HepG2 (cell line): ENCODE measurements around the gene BPGM. TPM values are rescaled to one million over a fixed set of nuclear protein-coding genes. Genes with fewer than 3 reads are reported as not detected.

ENCODE experiments used
- ATAC-seq: fragments of 200-7000 bp; cut with Tn5 transposase; 3 replicates; pipeline ENCODE4 v1.9.1; 2020; ENCODE audit warnings: mild to moderate bottlenecking, moderate library complexity
- BruUV-seq: library from RNA; stranded (reverse); fragments of 400-500 nt; replicated peaks from 2 replicates; lab custom pipeline; 2021; lab: Mats Ljungman, UMichigan
- CTCF ChIA-PET: fragments of 300-600 bp; formaldehyde crosslinking; extraction: SDS; loops from one replicate; lab custom pipeline; 2021; ENCODE audit warnings: low total read pairs, inconsistent platforms, low intra/inter-chr PET ratio; lab: Yijun Ruan, JAX
- POLR2A ChIA-PET: fragments of 350-600 bp; sonication (Branson Sonifier 250); formaldehyde crosslinking; loops from one replicate; lab custom pipeline; 2020; ENCODE audit warnings: antibody characterized with exemption, inconsistent platforms; lab: Yijun Ruan, JAX
- DNase-seq: peaks from one replicate; pipeline ENCODE4 v3.0.0-alpha.2; 2015; ENCODE audit warnings: low spot score
- FAIRE-seq: peaks from 3 replicates; lab custom pipeline; 2011; peaks lifted over from hg19 to GRCh38; lab: Jason Lieb, UNC
- H2AFZ ChIP-seq: one replicate; pipeline ENCODE4 v1.6.1; 2011; ENCODE audit warnings: low read length, inconsistent platforms
- H3K27ac ChIP-seq: fragments of 300-600 bp; 3 replicates; pipeline ENCODE4 v1.8.0; 2011; ENCODE audit warnings: mixed run types, mild to moderate bottlenecking, mixed read lengths, low read length, inconsistent platforms; ENCODE audit not compliant: insufficient read depth; ENCODE audit errors: extremely low read length
- H3K27me3 ChIP-seq, 2 experiments: fragments of 200-600 bp in 1 of 2; 2 replicates in 1 of 2; 3 replicates in 1 of 2; pipeline versions ENCODE4 v1.6.0 to v1.8.0; 2011; ENCODE audit warnings: low read length in 2 of 2, mild to moderate bottlenecking in 2 of 2, moderate library complexity in 2 of 2, inconsistent platforms in 1 of 2; ENCODE audit not compliant: insufficient read depth in 2 of 2, control insufficient read depth in 1 of 2
- H3K36me3 ChIP-seq, 2 experiments: fragments of 200-600 bp in 1 of 2; replicated peaks in 1 of 2; 2 replicates in 1 of 2; 3 replicates in 1 of 2; pipeline versions ENCODE4 v1.5.1 to v1.8.0; 2011; ENCODE audit warnings: low read length in 2 of 2, inconsistent platforms in 1 of 2; ENCODE audit not compliant: insufficient read depth in 2 of 2, control insufficient read depth in 1 of 2
- H3K4me1 ChIP-seq: 2 replicates; pipeline ENCODE4 v1.5.1; 2012; ENCODE audit warnings: low read length, inconsistent platforms; ENCODE audit not compliant: insufficient read depth
- H3K4me2 ChIP-seq: 2 replicates; pipeline ENCODE4 v1.6.0; 2011; ENCODE audit warnings: low read depth, low read length, inconsistent platforms
- H3K4me3 ChIP-seq, 3 experiments: fragments of 200-600 bp in 1 of 3; sonication (generic), shearing (Covaris generic) in 1 of 3; replicated peaks in 1 of 3; 2 replicates each; pipeline ENCODE4 v1.5.1; 2011 to 2016; ENCODE audit warnings: low read length in 3 of 3, inconsistent platforms in 2 of 3, low read depth in 2 of 3, mild to moderate bottlenecking in 2 of 3, control low read depth in 1 of 3, mixed read lengths in 1 of 3; ENCODE audit not compliant: insufficient read depth in 1 of 3
- H3K79me2 ChIP-seq: one replicate; pipeline ENCODE4 v1.6.1; 2011; ENCODE audit warnings: low read length, inconsistent platforms; ENCODE audit not compliant: insufficient read depth
- H3K9ac ChIP-seq: 2 replicates; pipeline ENCODE4 v1.6.0; 2011; ENCODE audit warnings: mild to moderate bottlenecking, low read depth, low read length, inconsistent platforms; ENCODE audit not compliant: insufficient read depth
- H3K9me3 ChIP-seq: 2 replicates; pipeline ENCODE4 v1.5.1; 2012; ENCODE audit warnings: mild to moderate bottlenecking, low read length
- H4K20me1 ChIP-seq: 2 replicates; pipeline ENCODE4 v1.6.0; 2011; ENCODE audit warnings: inconsistent platforms, mild to moderate bottlenecking, low read length, moderate library complexity; ENCODE audit not compliant: insufficient read depth
- ETV5 ChIP-seq: IDR thresholded peaks from 2 replicates; pipeline ENCODE4 v1.6.1; 2018; ENCODE audit warnings: missing biosample characterization, missing genetic modification reagents, inconsistent platforms, borderline replicate concordance
- JDP2 ChIP-seq: sonication (generic); formaldehyde crosslinking; IDR thresholded peaks from 2 replicates; pipeline ENCODE4 v1.8.1; 2022; ENCODE audit warnings: missing genetic modification reagents, borderline replicate concordance
- MYC ChIP-seq: sonication (generic); formaldehyde crosslinking; IDR thresholded peaks from 2 replicates; pipeline ENCODE4 v1.9.0; 2021; ENCODE audit warnings: missing genetic modification reagents, borderline replicate concordance
- ZBTB42 ChIP-seq: sonication (generic); formaldehyde crosslinking; IDR thresholded peaks from 2 replicates; pipeline ENCODE4 v1.5.0; 2020; ENCODE audit warnings: mild to moderate bottlenecking, missing genetic modification reagents
- WGBS: methylation state at CpG from one replicate; pipeline ENCODE4 v1.1.6; 2017; ENCODE audit warnings: low lambda C conversion rate; 5-methylcytosine and 5-hydroxymethylcytosine counted together
- in situ Hi-C: cut with HindIII; loops from 2 replicates; pipeline ENCODE4 v1.10.0; 2017; ENCODE audit warnings: low pct_unique_long_range_greater_than_20kb; ENCODE audit not compliant: extremely low pct_ligation_motif_present
- intact Hi-C: fragments of 100-400 bp; cut with micrococcal nuclease; formaldehyde crosslinking; loops from one replicate; pipeline ENCODE4 v1.10.0; 2022; ENCODE audit not compliant: unreplicated experiment
- polyA plus RNA-seq, 8 experiments: library from polyadenylated mRNA; depleted of rRNA in 3 of 8; stranded (reverse) in 7 of 8; unstranded in 1 of 8; fragments of >200 nt; fragmentation: Illumina TruSeq in 4 of 8; extraction: Trizol in 4 of 8; gene quantifications; 2 replicates each; pipeline versions ENCODE4 v1.2.1 to v1.2.3, GENCODE V29; 2011 to 2016; ENCODE audit warnings: low read depth in 4 of 8, missing spikeins in 1 of 8, mixed read lengths in 1 of 8; ENCODE audit not compliant: insufficient read depth in 1 of 8
- total RNA-seq, 5 experiments: library from RNA; depleted of rRNA; stranded (reverse); fragments of >200 nt; fragmentation: Illumina TruSeq; extraction: Trizol; gene quantifications; 2 replicates each; pipeline ENCODE4 v1.2.3, GENCODE V29; 2016; ENCODE audit warnings: low read depth in 1 of 5
- TF ChIP-seq, protein P1 (sequence below): sonication (generic); formaldehyde crosslinking; IDR thresholded peaks from 2 replicates; pipeline ENCODE4 v1.5.0; 2020; ENCODE audit warnings: mild to moderate bottlenecking, missing genetic modification reagents
- TF ChIP-seq, protein P2 (sequence below): sonication (generic); formaldehyde crosslinking; IDR thresholded peaks from 2 replicates; pipeline ENCODE4 v1.5.1; 2020; ENCODE audit warnings: mild to moderate bottlenecking, missing genetic modification reagents, borderline replicate concordance

The BPGM gene
- total and polyA plus RNA-seq, 2 of the 13 experiments (the other 11 are each of a cell fraction or from before 2014, with no cell fraction given): 4.0 to 7.5 TPM

DNA sequence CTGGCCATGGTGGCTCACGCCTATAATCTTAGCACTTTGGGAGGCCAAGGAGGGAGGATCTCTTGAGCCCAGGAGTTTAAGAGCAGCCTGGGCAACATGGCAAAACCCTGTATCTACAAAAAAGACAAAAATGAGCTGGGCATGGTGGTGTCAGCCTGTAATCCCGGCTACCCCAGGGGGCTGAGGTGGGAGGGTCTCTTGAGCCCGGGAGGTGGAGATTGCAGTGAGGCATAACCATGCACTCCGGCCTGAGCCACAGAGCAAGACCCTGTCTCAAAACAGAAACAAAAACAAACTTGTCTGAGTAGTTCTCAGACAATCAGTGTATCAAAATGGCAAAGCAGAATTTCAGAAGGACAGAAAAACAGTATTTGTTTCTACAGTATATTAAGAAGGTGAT lies 45.2 kb upstream of the BPGM start:
- Histone ChIP-seq H3K4me3 (no peak overlapping the region), H3K27ac (no peak overlapping the region), H3K4me2 (no peak overlapping the region; the same call in 1 of the 2 replicates), H3K9me3 (no peaks in the 10 kb centered on the region), H3K4me1 (peaks cover 29% of the 10 kb centered on the region), H3K36me3 (no peaks in the 10 kb centered on the region), H3K9ac (no peak overlapping the region), H2AFZ (no peak overlapping the region), H3K27me3 (no peaks in the 10 kb centered on the region), H4K20me1 (no peaks in the 10 kb centered on the region), H3K79me2 (no peaks in the 10 kb centered on the region)
- DNase-seq (no peak), ATAC-seq (no peak), FAIRE-seq (no peak)
- ChIA-PET CTCF (interaction anchor here (1.8 kb wide), 1 partner anchor 87 kb away, joined by 4 read pairs; no protein-coding TSS in a partner anchor), POLR2A (no interaction called here)
- TF ChIP-seq, protein P1, sequence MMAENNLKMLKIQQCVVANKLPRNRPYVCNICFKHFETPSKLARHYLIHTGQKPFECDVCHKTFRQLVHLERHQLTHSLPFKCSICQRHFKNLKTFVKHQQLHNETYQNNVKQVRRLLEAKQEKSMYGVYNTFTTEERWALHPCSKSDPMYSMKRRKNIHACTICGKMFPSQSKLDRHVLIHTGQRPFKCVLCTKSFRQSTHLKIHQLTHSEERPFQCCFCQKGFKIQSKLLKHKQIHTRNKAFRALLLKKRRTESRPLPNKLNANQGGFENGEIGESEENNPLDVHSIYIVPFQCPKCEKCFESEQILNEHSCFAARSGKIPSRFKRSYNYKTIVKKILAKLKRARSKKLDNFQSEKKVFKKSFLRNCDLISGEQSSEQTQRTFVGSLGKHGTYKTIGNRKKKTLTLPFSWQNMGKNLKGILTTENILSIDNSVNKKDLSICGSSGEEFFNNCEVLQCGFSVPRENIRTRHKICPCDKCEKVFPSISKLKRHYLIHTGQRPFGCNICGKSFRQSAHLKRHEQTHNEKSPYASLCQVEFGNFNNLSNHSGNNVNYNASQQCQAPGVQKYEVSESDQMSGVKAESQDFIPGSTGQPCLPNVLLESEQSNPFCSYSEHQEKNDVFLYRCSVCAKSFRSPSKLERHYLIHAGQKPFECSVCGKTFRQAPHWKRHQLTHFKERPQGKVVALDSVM (CRISPR knock-in tag): 0 out of 2 replicates have a peak, but pooled peaks have one; percentile 30
- no peak for TF ChIP-seq JDP2 (CRISPR knock-in tag)
- intact Hi-C loops: no loop called here
- BruUV-seq: no TSS peak
- 29% methylated on average over 4 of the region's 4 CpGs for WGBS
- in situ Hi-C loops: loop anchor here (5.0 kb wide), 2 partner anchors 89 to 169 kb away; no protein-coding TSS in a partner anchor

DNA sequence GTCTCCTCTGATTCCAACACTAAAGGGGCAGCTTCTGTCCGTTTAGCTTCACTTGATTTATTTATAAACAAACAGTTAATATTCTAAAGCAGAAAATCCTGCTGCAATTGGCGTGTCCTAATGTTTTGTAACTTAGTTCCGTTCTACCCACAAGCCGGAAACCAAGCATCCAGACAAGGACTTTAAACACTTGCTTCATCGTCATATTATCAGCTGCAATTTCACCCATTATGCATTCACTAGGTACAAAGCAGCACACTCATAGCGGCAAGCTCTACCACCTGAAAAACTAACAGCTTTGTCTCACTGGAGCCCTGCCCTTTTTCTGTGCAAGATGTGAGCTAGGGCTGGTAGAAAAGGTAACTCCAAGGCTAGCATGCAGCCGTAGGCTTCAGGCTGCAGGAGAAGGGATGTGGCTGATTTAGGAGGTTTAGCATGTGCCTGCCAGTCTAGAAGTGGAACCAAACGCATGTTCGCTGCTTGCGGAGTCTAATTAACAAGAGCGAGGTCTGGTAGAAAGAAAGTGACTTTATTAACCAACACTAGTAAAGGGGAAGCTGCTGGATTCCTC lies 43.7 kb upstream of the BPGM start:
- peaks cover 29% of the 10 kb centered on the region for H3K4me1 ChIP-seq
- peak overlapping the region; percentile 96 for H2AFZ ChIP-seq
- in situ Hi-C loops: loop anchor here (5.0 kb wide), 2 partner anchors 91 to 171 kb away; no protein-coding TSS in a partner anchor
- ChIA-PET CTCF (interaction anchor here (1.8 kb wide), 1 partner anchor 89 kb away, joined by 4 read pairs; no protein-coding TSS in a partner anchor), POLR2A (no interaction called here)
- H3K4me3 ChIP-seq: peak overlapping the region; percentile 11 to 47 (median 46); a peak in 5 of 6 replicates
- ATAC-seq: peak; percentile 91
- H3K4me2 ChIP-seq: peak overlapping the region; percentile 90
- H3K27me3 ChIP-seq: no peaks in the 10 kb centered on the region; a peak in 1 of 5 replicates
- no peaks in the 10 kb centered on the region for H3K36me3 ChIP-seq
- no peaks in the 10 kb centered on the region for H4K20me1 ChIP-seq
- H3K27ac ChIP-seq: peak overlapping the region; percentile 56
- H3K9me3 ChIP-seq: no peaks in the 10 kb centered on the region
- peak; percentile 88 for FAIRE-seq
- peak; percentile 76 for DNase-seq
- 10% methylated on average over 11 of the region's 11 CpGs for WGBS
- BruUV-seq: no TSS peak
- no peaks in the 10 kb centered on the region for H3K79me2 ChIP-seq
- H3K9ac ChIP-seq: peak overlapping the region; percentile 42
- intact Hi-C loops: no loop called here
- TF ChIP-seq MYC (CRISPR knock-in tag) (peak; percentile 19; the same call in 1 of the 2 replicates), ETV5 (peak; percentile 81), ZBTB42 (CRISPR knock-in tag) (no peak)
- TF ChIP-seq, protein P2, sequence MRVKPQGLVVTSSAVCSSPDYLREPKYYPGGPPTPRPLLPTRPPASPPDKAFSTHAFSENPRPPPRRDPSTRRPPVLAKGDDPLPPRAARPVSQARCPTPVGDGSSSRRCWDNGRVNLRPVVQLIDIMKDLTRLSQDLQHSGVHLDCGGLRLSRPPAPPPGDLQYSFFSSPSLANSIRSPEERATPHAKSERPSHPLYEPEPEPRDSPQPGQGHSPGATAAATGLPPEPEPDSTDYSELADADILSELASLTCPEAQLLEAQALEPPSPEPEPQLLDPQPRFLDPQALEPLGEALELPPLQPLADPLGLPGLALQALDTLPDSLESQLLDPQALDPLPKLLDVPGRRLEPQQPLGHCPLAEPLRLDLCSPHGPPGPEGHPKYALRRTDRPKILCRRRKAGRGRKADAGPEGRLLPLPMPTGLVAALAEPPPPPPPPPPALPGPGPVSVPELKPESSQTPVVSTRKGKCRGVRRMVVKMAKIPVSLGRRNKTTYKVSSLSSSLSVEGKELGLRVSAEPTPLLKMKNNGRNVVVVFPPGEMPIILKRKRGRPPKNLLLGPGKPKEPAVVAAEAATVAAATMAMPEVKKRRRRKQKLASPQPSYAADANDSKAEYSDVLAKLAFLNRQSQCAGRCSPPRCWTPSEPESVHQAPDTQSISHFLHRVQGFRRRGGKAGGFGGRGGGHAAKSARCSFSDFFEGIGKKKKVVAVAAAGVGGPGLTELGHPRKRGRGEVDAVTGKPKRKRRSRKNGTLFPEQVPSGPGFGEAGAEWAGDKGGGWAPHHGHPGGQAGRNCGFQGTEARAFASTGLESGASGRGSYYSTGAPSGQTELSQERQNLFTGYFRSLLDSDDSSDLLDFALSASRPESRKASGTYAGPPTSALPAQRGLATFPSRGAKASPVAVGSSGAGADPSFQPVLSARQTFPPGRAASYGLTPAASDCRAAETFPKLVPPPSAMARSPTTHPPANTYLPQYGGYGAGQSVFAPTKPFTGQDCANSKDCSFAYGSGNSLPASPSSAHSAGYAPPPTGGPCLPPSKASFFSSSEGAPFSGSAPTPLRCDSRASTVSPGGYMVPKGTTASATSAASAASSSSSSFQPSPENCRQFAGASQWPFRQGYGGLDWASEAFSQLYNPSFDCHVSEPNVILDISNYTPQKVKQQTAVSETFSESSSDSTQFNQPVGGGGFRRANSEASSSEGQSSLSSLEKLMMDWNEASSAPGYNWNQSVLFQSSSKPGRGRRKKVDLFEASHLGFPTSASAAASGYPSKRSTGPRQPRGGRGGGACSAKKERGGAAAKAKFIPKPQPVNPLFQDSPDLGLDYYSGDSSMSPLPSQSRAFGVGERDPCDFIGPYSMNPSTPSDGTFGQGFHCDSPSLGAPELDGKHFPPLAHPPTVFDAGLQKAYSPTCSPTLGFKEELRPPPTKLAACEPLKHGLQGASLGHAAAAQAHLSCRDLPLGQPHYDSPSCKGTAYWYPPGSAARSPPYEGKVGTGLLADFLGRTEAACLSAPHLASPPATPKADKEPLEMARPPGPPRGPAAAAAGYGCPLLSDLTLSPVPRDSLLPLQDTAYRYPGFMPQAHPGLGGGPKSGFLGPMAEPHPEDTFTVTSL (CRISPR knock-in tag): 0 out of 2 replicates have a peak, but pooled peaks have one; percentile 28
